K562 (cell line): ENCODE measurements around the gene MAML3. TPM values are rescaled to one million over a fixed set of nuclear protein-coding genes. Genes with fewer than 3 reads are reported as not detected.

ENCODE experiments used
- ATAC-seq: fragments of 200-7000 bp; cut with Tn5 transposase; 3 replicates; pipeline ENCODE4 v1.9.1; 2020; ENCODE audit warnings: moderate library complexity
- BruUV-seq: library from RNA; stranded (reverse); fragments of 400-500 nt; replicated peaks from 2 replicates; lab custom pipeline; 2021; lab: Mats Ljungman, UMichigan
- CTCF ChIA-PET: fragments of 300-600 bp; formaldehyde crosslinking; extraction: SDS; loops from one replicate; lab custom pipeline; 2021; ENCODE audit warnings: low intra/inter-chr PET ratio; lab: Yijun Ruan, JAX
- POLR2A ChIA-PET: fragments of 300-600, 350-650 bp; sonication (Branson Sonifier 250); formaldehyde crosslinking; extraction: SDS; loops from one replicate; lab custom pipeline; 2021; ENCODE audit warnings: antibody characterized with exemption, inconsistent platforms; lab: Yijun Ruan, JAX
- DNase-seq, 4 experiments: peaks; one replicate each; pipeline versions ENCODE4 v3.0.0 to v3.0.0-alpha.2; 2011 to 2018; ENCODE audit warnings: low spot score in 3 of 4, mixed read lengths in 3 of 4; ENCODE audit errors: extremely low read depth in 1 of 4
- FAIRE-seq: peaks from 2 replicates; lab custom pipeline; 2011; peaks lifted over from hg19 to GRCh38; lab: Jason Lieb, UNC
- H2AFZ ChIP-seq: 2 replicates; pipeline ENCODE4 v1.6.0; 2011; ENCODE audit warnings: low read depth, low read length, control low read depth, inconsistent platforms
- H3K27ac ChIP-seq: fragments of 200-600 bp; 3 replicates; pipeline ENCODE4 v1.8.0; 2011; ENCODE audit warnings: low read depth, mild to moderate bottlenecking, control low read depth, inconsistent platforms, low read length, moderate library complexity, mixed read lengths; ENCODE audit errors: extremely low read depth
- H3K27me3 ChIP-seq, 2 experiments: fragments of 300-600 bp in 1 of 2; 2 replicates in 1 of 2; 3 replicates in 1 of 2; pipeline versions ENCODE4 v1.6.0 to v1.8.0; 2011; ENCODE audit warnings: inconsistent platforms in 2 of 2, low read length in 2 of 2, mild to moderate bottlenecking in 1 of 2, mixed read lengths in 1 of 2, moderate library complexity in 1 of 2; ENCODE audit not compliant: control insufficient read depth in 2 of 2, insufficient read depth in 2 of 2
- H3K36me3 ChIP-seq: fragments of 300-600 bp; 3 replicates; pipeline ENCODE4 v1.8.0; 2011; ENCODE audit warnings: mild to moderate bottlenecking, low read length, inconsistent platforms; ENCODE audit not compliant: control insufficient read depth, insufficient read depth
- H3K4me1 ChIP-seq, 2 experiments: fragments of 200-600 bp in 1 of 2; replicated peaks in 1 of 2; 2 replicates in 1 of 2; 3 replicates in 1 of 2; pipeline versions ENCODE4 v1.5.1 to v1.8.0; 2011; ENCODE audit warnings: inconsistent platforms in 2 of 2, low read length in 2 of 2, mild to moderate bottlenecking in 1 of 2, mixed read lengths in 1 of 2, moderate library complexity in 1 of 2; ENCODE audit not compliant: control insufficient read depth in 2 of 2, insufficient read depth in 2 of 2
- H3K4me2 ChIP-seq: 2 replicates; pipeline ENCODE4 v1.6.1; 2011; ENCODE audit warnings: low read length, control low read depth, inconsistent platforms, mixed read lengths; ENCODE audit not compliant: insufficient read depth
- H3K4me3 ChIP-seq: fragments of 200-600 bp; sonication (generic), shearing (Covaris generic); 2 replicates; pipeline ENCODE4 v1.5.1; 2016; ENCODE audit warnings: control low read depth, inconsistent platforms
- H3K79me2 ChIP-seq: fragments of 200-600 bp; 3 replicates; pipeline ENCODE4 v1.8.0; 2011; ENCODE audit warnings: low read length, inconsistent platforms; ENCODE audit not compliant: control insufficient read depth, insufficient read depth
- H3K9ac ChIP-seq, 2 experiments: 2 replicates each; pipeline versions ENCODE4 v1.6.0 to v1.6.1; 2011; ENCODE audit warnings: low read depth in 2 of 2, low read length in 2 of 2, control low read depth in 1 of 2, inconsistent platforms in 1 of 2, mild to moderate bottlenecking in 1 of 2, mixed read lengths in 1 of 2; ENCODE audit not compliant: insufficient read depth in 1 of 2
- H3K9me1 ChIP-seq: one replicate; pipeline ENCODE4 v1.6.0; 2011; ENCODE audit warnings: inconsistent platforms, mild to moderate bottlenecking, low read length, moderate library complexity; ENCODE audit not compliant: control insufficient read depth, insufficient read depth
- H3K9me3 ChIP-seq: replicated peaks from 2 replicates; pipeline ENCODE4 v1.5.1; 2011; ENCODE audit warnings: low read depth, low read length, inconsistent platforms; ENCODE audit not compliant: control insufficient read depth, insufficient read depth
- H4K20me1 ChIP-seq: replicated peaks from 2 replicates; pipeline ENCODE4 v1.6.1; 2011; ENCODE audit warnings: low read length, inconsistent platforms, mixed read lengths; ENCODE audit not compliant: control insufficient read depth, insufficient read depth
- MLLT1 ChIP-seq, 2 experiments: fragments of 450-650 bp; IDR thresholded peaks; 2 replicates each; pipeline ENCODE4 v1.6.1; 2016
- POLR2G ChIP-seq: fragments of 200-400 bp; formaldehyde crosslinking; IDR thresholded peaks from 2 replicates; pipeline ENCODE4 v1.6.1; 2017; ENCODE audit warnings: low read depth, mild to moderate bottlenecking, antibody characterized with exemption, low read length, moderate library complexity
- WGBS: fragments of 100-300 bp; shearing (Covaris generic); methylation state at CpG from one replicate; pipeline ENCODE4 v1.1.6; 2016; ENCODE audit warnings: low coverage, mixed read lengths; ENCODE audit not compliant: insufficient coverage; ENCODE audit errors: missing lambda C conversion rate; 5-methylcytosine and 5-hydroxymethylcytosine counted together
- in situ Hi-C: fragments of 300-500 bp; cut with MboI; formaldehyde crosslinking; loops from 4 replicates; pipeline ENCODE4 v1.15.0; 2018; ENCODE audit warnings: inconsistent platforms, mixed read lengths
- intact Hi-C: fragments of 100-400 bp; cut with micrococcal nuclease; formaldehyde crosslinking; loops from 2 replicates; pipeline ENCODE4 v1.14.2; 2022
- polyA plus RNA-seq, 8 experiments: library from polyadenylated mRNA; depleted of rRNA in 4 of 8; stranded (reverse) in 5 of 8; unstranded in 3 of 8; fragments of >200 nt; fragmentation: Nextera tagmentation in 2 of 8; fragmentation: Illumina TruSeq in 1 of 8; extraction: Ambion mirVana in 2 of 8; extraction: Trizol in 1 of 8; gene quantifications; 2 replicates each; pipeline versions ENCODE4 v1.2.1 to v1.2.3, GENCODE V29; 2011 to 2014; ENCODE audit warnings: inconsistent platforms in 1 of 8, missing spikeins in 1 of 8
- total RNA-seq, 7 experiments: library from RNA; depleted of rRNA in 6 of 7; stranded (reverse); fragments of >200 nt in 6 of 7; fragmentation: Illumina TruSeq in 2 of 7; extraction: Trizol in 2 of 7; gene quantifications; 2 replicates each; pipeline versions ENCODE4 v1.2.1 to v1.2.3, GENCODE V29; 2011 to 2021; ENCODE audit warnings: low replicate concordance in 1 of 7

Gene MAML3
- total and polyA plus RNA-seq, 9 of the 15 experiments (the other 6 are each of a cell fraction or from before 2014, with no cell fraction given), result 0.01 to 0.55 (median 0.25) TPM

- CTCF ChIA-PET, result no interaction called here
- no peaks in the 10 kb centered on the region for H3K9me1 ChIP-seq
- in situ Hi-C loops, result no loop called here
Measured at GRCh38 chr4:139719381-139720101, 434.4 kb downstream of the MAML3 start.

More at GRCh38 chr4:139719381-139720101, 434.4 kb downstream of the MAML3 start:
- WGBS, result 71% methylated on average over 13 of the region's 16 CpGs
- no peak overlapping the region for H2AFZ ChIP-seq
- POLR2A ChIA-PET, result interaction anchor here (0.7 to 1.2 kb wide), 3 partner anchors 13 to 62 kb away, joined by 3 to 4 read pairs (median 3); no protein-coding TSS in a partner anchor
- H3K36me3 ChIP-seq, result no peaks in the 10 kb centered on the region
- intact Hi-C loops, result no loop called here
- H3K79me2 ChIP-seq, result no peaks in the 10 kb centered on the region
- no TSS peak for BruUV-seq
- no peaks in the 10 kb centered on the region for H3K27me3 ChIP-seq
- no peak overlapping the region for H3K27ac ChIP-seq
- H3K9ac ChIP-seq, result no peak overlapping the region
- H3K4me2 ChIP-seq, result no peak overlapping the region
- no peak for FAIRE-seq
- no peaks in the 10 kb centered on the region for H3K9me3 ChIP-seq
- no peak for DNase-seq
- H4K20me1 ChIP-seq, result no peaks in the 10 kb centered on the region; the same call in 1 of the 2 replicates
- no peak for ATAC-seq
- H3K4me3 ChIP-seq, result no peak overlapping the region
- no peaks in the 10 kb centered on the region for H3K4me1 ChIP-seq
- no peak for TF ChIP-seq MLLT1 (IDR thresholded peaks at IDR 0.05)
- TF ChIP-seq POLR2G, result 0 out of 2 replicates have a peak, but pooled peaks have one; percentile 19
